H9 (cell line): ENCODE results near the gene CC2D2B. TPM values are rescaled to one million over a fixed set of nuclear protein-coding genes. Genes with fewer than 3 reads are reported as not detected.

Source experiments
- DNase-seq: peaks from one replicate; pipeline ENCODE4 v3.0.0-alpha.2; 2017
- H2AFZ ChIP-seq: one replicate; pipeline ENCODE4 v1.6.1; 2013; ENCODE audit warnings: mild to moderate bottlenecking, low read length, control low read depth, moderate library complexity
- H2AK5ac ChIP-seq: 2 replicates; pipeline ENCODE4 v1.6.1; 2013; ENCODE audit warnings: low read length, control low read depth, mixed read lengths; ENCODE audit not compliant: insufficient read length
- H2BK120ac ChIP-seq: one replicate; pipeline ENCODE4 v1.6.1; 2013; ENCODE audit warnings: low read depth, mild to moderate bottlenecking, low read length, control low read depth, inconsistent platforms; ENCODE audit not compliant: poor library complexity, severe bottlenecking
- H2BK12ac ChIP-seq: 2 replicates; pipeline ENCODE4 v1.6.1; 2013; ENCODE audit warnings: low read length, control low read depth, mixed read lengths, low read depth; ENCODE audit not compliant: insufficient read length
- H2BK15ac ChIP-seq: 2 replicates; pipeline ENCODE4 v1.6.1; 2013; ENCODE audit warnings: low read depth, low read length, control low read depth
- H2BK20ac ChIP-seq: one replicate; pipeline ENCODE4 v1.6.1; 2013; ENCODE audit warnings: low read depth, mild to moderate bottlenecking, low read length, control low read depth, inconsistent platforms; ENCODE audit not compliant: poor library complexity, severe bottlenecking
- H2BK5ac ChIP-seq: 2 replicates; pipeline ENCODE4 v1.6.1; 2013; ENCODE audit warnings: low read length, control low read depth, mixed read lengths; ENCODE audit not compliant: insufficient read length
- H3K14ac ChIP-seq: 2 replicates; pipeline ENCODE4 v1.6.1; 2013; ENCODE audit warnings: low read length, control low read depth; ENCODE audit not compliant: insufficient read depth
- H3K18ac ChIP-seq: 2 replicates; pipeline ENCODE4 v1.6.1; 2013; ENCODE audit warnings: low read depth, mild to moderate bottlenecking, mixed read lengths, low read length, control low read depth; ENCODE audit not compliant: insufficient read length
- H3K23ac ChIP-seq: 2 replicates; pipeline ENCODE4 v1.6.1; 2013; ENCODE audit warnings: low read length, control low read depth, mixed read lengths, low read depth; ENCODE audit not compliant: insufficient read length
- H3K23me2 ChIP-seq: 2 replicates; pipeline ENCODE4 v1.6.1; 2013; ENCODE audit warnings: low read depth, mild to moderate bottlenecking, mixed read lengths, low read length, control low read depth; ENCODE audit not compliant: insufficient read length, poor library complexity, severe bottlenecking
- H3K27ac ChIP-seq: 2 replicates; pipeline ENCODE4 v1.5.1; 2013; ENCODE audit warnings: low read length, control low read depth, mixed read lengths, low read depth; ENCODE audit not compliant: insufficient read length
- H3K27me3 ChIP-seq: 2 replicates; pipeline ENCODE4 v1.6.1; 2013; ENCODE audit warnings: low read length, control low read depth, inconsistent platforms; ENCODE audit not compliant: insufficient read depth
- H3K4ac ChIP-seq: 2 replicates; pipeline ENCODE4 v1.6.1; 2013; ENCODE audit warnings: low read depth, mild to moderate bottlenecking, control low read depth, inconsistent platforms, low read length, moderate library complexity
- H3K4me1 ChIP-seq: 2 replicates; pipeline ENCODE4 v1.6.1; 2013; ENCODE audit warnings: low read length, control low read depth, inconsistent platforms; ENCODE audit not compliant: insufficient read depth
- H3K4me2 ChIP-seq: 2 replicates; pipeline ENCODE4 v1.6.1; 2013; ENCODE audit warnings: low read length, control low read depth, mixed read lengths; ENCODE audit not compliant: insufficient read length, insufficient read depth
- H3K56ac ChIP-seq: 2 replicates; pipeline ENCODE4 v1.6.1; 2013; ENCODE audit warnings: low read depth, mild to moderate bottlenecking, mixed read lengths, low read length, control low read depth; ENCODE audit not compliant: insufficient read length
- H3K79me1 ChIP-seq: 2 replicates; pipeline ENCODE4 v1.6.1; 2013; ENCODE audit warnings: low read depth, mild to moderate bottlenecking, moderate library complexity, low read length, control low read depth, inconsistent platforms; ENCODE audit not compliant: insufficient read depth, poor library complexity, severe bottlenecking
- H3K79me2 ChIP-seq: 2 replicates; pipeline ENCODE4 v1.6.1; 2013; ENCODE audit warnings: low read length, control low read depth, inconsistent platforms; ENCODE audit not compliant: insufficient read depth
- H3K9ac ChIP-seq: 2 replicates; pipeline ENCODE4 v1.6.1; 2013; ENCODE audit warnings: low read length, control low read depth, mixed read lengths; ENCODE audit not compliant: insufficient read length; ENCODE audit errors: extremely low read depth
- H3K9me3 ChIP-seq: one replicate; pipeline ENCODE4 v1.6.1; 2013; ENCODE audit warnings: low read depth, low read length, inconsistent platforms; ENCODE audit not compliant: control insufficient read depth
- H3T11ph ChIP-seq: one replicate; pipeline ENCODE4 v1.6.1; 2013; ENCODE audit warnings: mild to moderate bottlenecking, low read length, control low read depth, inconsistent platforms
- H4K20me1 ChIP-seq: one replicate; pipeline ENCODE4 v1.6.1; 2013; ENCODE audit not compliant: control insufficient read depth, insufficient read length, insufficient read depth
- H4K5ac ChIP-seq: 2 replicates; pipeline ENCODE4 v1.6.1; 2013; ENCODE audit warnings: low read depth, mild to moderate bottlenecking, mixed read lengths, low read length, control low read depth; ENCODE audit not compliant: insufficient read length
- H4K8ac ChIP-seq: replicated peaks from 2 replicates; pipeline ENCODE4 v1.6.1; 2013; ENCODE audit warnings: low read length, control low read depth, mixed read lengths, low read depth; ENCODE audit not compliant: insufficient read length
- H4K91ac ChIP-seq: 2 replicates; pipeline ENCODE4 v1.6.1; 2013; ENCODE audit warnings: low read depth, mild to moderate bottlenecking, moderate library complexity, mixed read lengths, low read length, control low read depth; ENCODE audit not compliant: insufficient read length
- H3K27ac Mint-ChIP-seq, 3 experiments: 2 replicates in 2 of 3; 3 replicates in 1 of 3; pipeline ENCODE4 v1.8.0; 2020 to 2021; ENCODE audit warnings: mixed read lengths in 3 of 3, mild to moderate bottlenecking in 1 of 3, moderate library complexity in 1 of 3
- H3K27me3 Mint-ChIP-seq: 2 replicates; pipeline ENCODE4 v1.8.0; 2021; ENCODE audit warnings: low read depth, mild to moderate bottlenecking, moderate library complexity, mixed read lengths
- H3K36me3 Mint-ChIP-seq, 3 experiments: 2 replicates in 2 of 3; 3 replicates in 1 of 3; pipeline ENCODE4 v1.8.0; 2020 to 2021; ENCODE audit warnings: low read depth in 3 of 3, mixed read lengths in 3 of 3; ENCODE audit not compliant: insufficient read depth in 1 of 3
- H3K4me1 Mint-ChIP-seq, 2 experiments: 2 replicates each; pipeline ENCODE4 v1.8.0; 2020; ENCODE audit warnings: mixed read lengths in 2 of 2
- H3K4me3 Mint-ChIP-seq, 2 experiments: 2 replicates in 1 of 2; 3 replicates in 1 of 2; pipeline ENCODE4 v1.8.0; 2020 to 2021; ENCODE audit warnings: mild to moderate bottlenecking in 2 of 2, mixed read lengths in 2 of 2, moderate library complexity in 1 of 2
- H3K9me3 Mint-ChIP-seq, 2 experiments: 2 replicates in 1 of 2; 3 replicates in 1 of 2; pipeline ENCODE4 v1.8.0; 2020; ENCODE audit warnings: mild to moderate bottlenecking in 2 of 2, mixed read lengths in 2 of 2, moderate library complexity in 1 of 2
- CTCF ChIP-seq: fragments of 200-600 bp; sonication (generic); conservative IDR thresholded peaks from 3 replicates; pipeline ENCODE4 v1.8.0; 2021; ENCODE audit warnings: antibody characterized with exemption, mild to moderate bottlenecking
- WGBS: extraction: QIAGEN DNeasy Blood & Tissue Kit; methylation state at CpG from one replicate; pipeline ENCODE4 v1.1.7; 2013; ENCODE audit warnings: missing lambda C conversion rate, low lambda C conversion rate, mixed read lengths; ENCODE audit not compliant: insufficient read length; ENCODE audit errors: extremely low coverage; 5-methylcytosine and 5-hydroxymethylcytosine counted together
- total RNA-seq: library from RNA; stranded (reverse); gene quantifications from 2 replicates; pipeline ENCODE4 v1.2.1, GENCODE V29; 2021

The CC2D2B gene
- total RNA-seq, 1 experiment from 2014 or later: 0.72 TPM

GRCh38 chr10:96022739-96023138 is 115.0 kb downstream of the CC2D2B start:
- TF ChIP-seq CTCF: no peak
- H3T11ph ChIP-seq: no peak overlapping the region
- H3K56ac ChIP-seq: no peak overlapping the region
- Mint-ChIP-seq H3K9me3 (no peaks in the 10 kb centered on the region), H3K36me3 (0 out of 7 replicates have a peak, but pooled peaks cover 0 to 2% (median 0%) of the 10 kb centered on the region in 3 experiments), H3K4me3 (no peak overlapping the region), H3K27ac (no peak overlapping the region), H3K27me3 (peaks cover 5% of the 10 kb centered on the region; the same call in 1 of the 2 replicates), H3K4me1 (no peaks in the 10 kb centered on the region)
- H4K8ac ChIP-seq: no peak overlapping the region
- no peaks in the 10 kb centered on the region for H4K20me1 ChIP-seq
- H2BK5ac ChIP-seq: no peak overlapping the region
- H2BK15ac ChIP-seq: no peak overlapping the region
- no peak overlapping the region for H2BK120ac ChIP-seq
- no peak overlapping the region for H3K23ac ChIP-seq
- no peak overlapping the region for H2BK12ac ChIP-seq
- no peaks in the 10 kb centered on the region for H3K4me1 ChIP-seq
- WGBS: no CpG with 5 or more reads among the region's 2 CpGs
- no peak overlapping the region for H3K9ac ChIP-seq
- no peak overlapping the region for H2AFZ ChIP-seq
- no peak for DNase-seq
- no peaks in the 10 kb centered on the region for H3K9me3 ChIP-seq
- H3K14ac ChIP-seq: no peak overlapping the region
- H2BK20ac ChIP-seq: no peak overlapping the region
- H3K4me2 ChIP-seq: no peak overlapping the region
- no peak overlapping the region for H4K5ac ChIP-seq
- H3K4ac ChIP-seq: no peak overlapping the region
- H3K18ac ChIP-seq: no peak overlapping the region
- H2AK5ac ChIP-seq: no peak overlapping the region
- H3K79me2 ChIP-seq: no peaks in the 10 kb centered on the region
- H3K27ac ChIP-seq: no peak overlapping the region
- H3K23me2 ChIP-seq: no peaks in the 10 kb centered on the region
- H3K79me1 ChIP-seq: no peaks in the 10 kb centered on the region
- H4K91ac ChIP-seq: no peak overlapping the region
- H3K27me3 ChIP-seq: no peaks in the 10 kb centered on the region
